ENCODE results near the gene GIPC2. TPM values are rescaled to one million over a fixed set of nuclear protein-coding genes. Genes with fewer than 3 reads are reported as not detected.
"Not testable (repeated sequence)": the region's sequence is repeated elsewhere in the genome, so short reads cannot be mapped to it uniquely, and the experiment has no call there.

Gene GIPC2
- total RNA-seq, 1 donor from 2014 or later = 4.0 TPM

GRCh38 chr1:78055565-78056132, 9.9 kb downstream of the GIPC2 start:
- DNase-seq (ENCODE audit: low spot score) (no peak), ATAC-seq (no peak)
- intact Hi-C loops (cut with DNase I) = loop anchor here (10.0 kb wide), 1 partner anchor 1069 kb away; no protein-coding TSS in a partner anchor

GRCh38 chr1:78058670-78059069, 12.9 kb downstream of the GIPC2 start:
- intact Hi-C loops (cut with DNase I) = loop anchor here (10.0 kb wide), 1 partner anchor 1066 kb away; no protein-coding TSS in a partner anchor
- DNase-seq (ENCODE audit: low spot score) (no peak), ATAC-seq (no peak)

- intact Hi-C loops (cut with DNase I) = no loop called here
- no peak for DNase-seq (ENCODE audit: low spot score)
- ATAC-seq = no peak
These were observed 15.2 kb downstream of the GIPC2 start for GRCh38 chr1:78060857-78061563.

- ATAC-seq = no peak
- intact Hi-C loops (cut with DNase I) = no loop called here
- DNase-seq (ENCODE audit: low spot score) = no peak
These were observed 16.2 kb downstream of the GIPC2 start for GRCh38 chr1:78061825-78062523.

- intact Hi-C loops (cut with DNase I); ATAC-seq: not testable (repeated sequence)
These were observed 19.1 kb downstream of the GIPC2 start for GRCh38 chr1:78064886-78065285.

GRCh38 chr1:78068681-78069283, 23.0 kb downstream of the GIPC2 start:
- ATAC-seq (no peak), DNase-seq (ENCODE audit: low spot score) (no peak)
- intact Hi-C loops (cut with DNase I) = no loop called here

More at GRCh38 chr1:78064886-78065285, 19.1 kb downstream of the GIPC2 start:
- not testable (repeated sequence) for DNase-seq (ENCODE audit: low spot score)

- DNase-seq (ENCODE audit: low spot score) = no peak
- ATAC-seq = no peak
- intact Hi-C loops (cut with DNase I) = no loop called here
These were observed 24.0 kb downstream of the GIPC2 start for GRCh38 chr1:78069784-78070183.

- intact Hi-C loops (cut with DNase I) = no loop called here
- DNase-seq (ENCODE audit: low spot score) = no peak
- no peak for ATAC-seq
These were observed 24.4 kb downstream of the GIPC2 start for GRCh38 chr1:78070210-78070609.

- no peak for ATAC-seq
- intact Hi-C loops (cut with DNase I) = no loop called here
- no peak for DNase-seq (ENCODE audit: low spot score)
These were observed 25.0 kb downstream of the GIPC2 start for GRCh38 chr1:78070758-78071157.

GRCh38 chr1:78071696-78072095, 25.9 kb downstream of the GIPC2 start:
- intact Hi-C loops (cut with DNase I) = no loop called here
- ATAC-seq (no peak), DNase-seq (ENCODE audit: low spot score) (no peak)

GRCh38 chr1:78072216-78072615, 26.4 kb downstream of the GIPC2 start:
- intact Hi-C loops (cut with DNase I) = no loop called here
- ATAC-seq (no peak), DNase-seq (ENCODE audit: low spot score) (no peak)

- DNase-seq (ENCODE audit: low spot score) (no peak), ATAC-seq (no peak)
- intact Hi-C loops (cut with DNase I) = no loop called here
These were observed 27.7 kb downstream of the GIPC2 start for GRCh38 chr1:78073441-78073840.

GRCh38 chr1:78075621-78076020, 29.9 kb downstream of the GIPC2 start:
- ATAC-seq = no peak
- no peak for DNase-seq (ENCODE audit: low spot score)
- intact Hi-C loops (cut with DNase I) = no loop called here

GRCh38 chr1:78078358-78078757, 32.6 kb downstream of the GIPC2 start:
- intact Hi-C loops (cut with DNase I) = no loop called here
- ATAC-seq = no peak
- no peak for DNase-seq (ENCODE audit: low spot score)

GRCh38 chr1:78079580-78079979, 33.8 kb downstream of the GIPC2 start:
- no peak for DNase-seq (ENCODE audit: low spot score)
- no peak for ATAC-seq
- intact Hi-C loops (cut with DNase I) = no loop called here

- ATAC-seq (no peak), DNase-seq (ENCODE audit: low spot score) (no peak)
- intact Hi-C loops (cut with DNase I) = no loop called here
These were observed 35.0 kb downstream of the GIPC2 start for GRCh38 chr1:78080767-78081166.

GRCh38 chr1:78081980-78082860, 36.5 kb downstream of the GIPC2 start:
- intact Hi-C loops (cut with DNase I) = no loop called here
- no peak for ATAC-seq

GRCh38 chr1:78084639-78085038, 38.9 kb downstream of the GIPC2 start:
- ATAC-seq; DNase-seq (ENCODE audit: low spot score); intact Hi-C loops (cut with DNase I): not testable (repeated sequence)

More at GRCh38 chr1:78081980-78082860, 36.5 kb downstream of the GIPC2 start:
- DNase-seq (ENCODE audit: low spot score) = no peak

- intact Hi-C loops (cut with DNase I) = no loop called here
- no peak for ATAC-seq
- DNase-seq (ENCODE audit: low spot score) = no peak
These were observed 40.9 kb downstream of the GIPC2 start for GRCh38 chr1:78086697-78087096.
